Activated CD8-positive, alpha-beta memory T cell treated with anti-CD3 and anti-CD28 coated beads, Interleukin-2, amount 50 U/mL, for 48 hours (primary cell): ENCODE measurements around the gene SH3BP4.
"Not testable (repeated sequence)": the region's sequence is repeated elsewhere in the genome, so short reads cannot be mapped to it uniquely, and the experiment has no call there.

Source experiments
- DNase-seq: peaks from one replicate; pipeline ENCODE4 v3.0.0-alpha.2; 2020

SH3BP4 gene

GRCh38 chr2:235001237-235002133 lies 49.7 kb downstream of the SH3BP4 start:
- no peak for DNase-seq

GRCh38 chr2:235002198-235003095 lies 50.6 kb downstream of the SH3BP4 start:
- no peak for DNase-seq

- DNase-seq = no peak
These were observed 51.4 kb downstream of the SH3BP4 start for GRCh38 chr2:235003096-235003775.

GRCh38 chr2:235004329-235004903 lies 52.6 kb downstream of the SH3BP4 start:
- DNase-seq = no peak

- DNase-seq = no peak
These were observed 53.2 kb downstream of the SH3BP4 start for GRCh38 chr2:235005023-235005422.

- DNase-seq = no peak
These were observed 53.9 kb downstream of the SH3BP4 start for GRCh38 chr2:235005603-235006259.

DNA sequence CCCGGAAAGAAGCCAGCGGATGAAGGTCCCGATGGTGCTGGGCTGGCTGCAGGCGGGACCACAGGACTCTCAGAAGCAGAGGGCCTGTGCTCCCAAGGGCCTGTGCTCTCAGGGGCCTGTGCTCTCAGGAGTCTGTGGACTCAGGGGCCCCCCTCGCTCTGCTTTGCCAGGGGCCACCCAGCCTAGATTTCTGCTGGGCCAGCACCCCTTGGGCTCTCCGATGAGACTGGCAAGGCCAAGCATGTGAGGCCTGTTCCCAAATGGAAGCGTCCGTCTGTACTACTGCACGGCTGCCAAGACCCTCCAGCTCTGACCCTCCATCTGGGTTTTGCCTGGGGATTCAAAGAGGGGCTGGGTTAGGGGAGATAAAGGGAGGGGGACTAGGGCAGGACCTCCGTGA lies 54.6 kb downstream of the SH3BP4 start:
- DNase-seq = no peak

DNA sequence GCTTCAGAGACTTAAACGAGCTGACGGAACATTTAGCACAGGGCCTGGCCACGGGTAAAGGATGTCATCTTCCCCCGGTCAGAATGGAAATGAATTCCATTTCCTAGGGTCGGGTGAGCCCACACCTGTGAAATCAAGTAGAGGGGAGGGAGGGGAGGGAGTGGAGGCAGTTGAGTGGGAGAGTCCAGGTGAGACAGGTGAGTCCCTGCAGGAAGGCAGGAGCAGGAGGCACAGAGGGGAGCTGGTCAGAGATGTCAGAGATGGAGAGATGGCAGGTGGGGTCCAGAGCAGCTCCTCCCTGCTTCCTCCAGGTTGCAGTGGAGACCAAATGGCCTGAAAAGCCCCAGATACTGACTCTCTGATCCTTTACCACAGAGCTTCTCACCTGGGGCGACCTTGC lies 55.2 kb downstream of the SH3BP4 start:
- DNase-seq = no peak

DNA sequence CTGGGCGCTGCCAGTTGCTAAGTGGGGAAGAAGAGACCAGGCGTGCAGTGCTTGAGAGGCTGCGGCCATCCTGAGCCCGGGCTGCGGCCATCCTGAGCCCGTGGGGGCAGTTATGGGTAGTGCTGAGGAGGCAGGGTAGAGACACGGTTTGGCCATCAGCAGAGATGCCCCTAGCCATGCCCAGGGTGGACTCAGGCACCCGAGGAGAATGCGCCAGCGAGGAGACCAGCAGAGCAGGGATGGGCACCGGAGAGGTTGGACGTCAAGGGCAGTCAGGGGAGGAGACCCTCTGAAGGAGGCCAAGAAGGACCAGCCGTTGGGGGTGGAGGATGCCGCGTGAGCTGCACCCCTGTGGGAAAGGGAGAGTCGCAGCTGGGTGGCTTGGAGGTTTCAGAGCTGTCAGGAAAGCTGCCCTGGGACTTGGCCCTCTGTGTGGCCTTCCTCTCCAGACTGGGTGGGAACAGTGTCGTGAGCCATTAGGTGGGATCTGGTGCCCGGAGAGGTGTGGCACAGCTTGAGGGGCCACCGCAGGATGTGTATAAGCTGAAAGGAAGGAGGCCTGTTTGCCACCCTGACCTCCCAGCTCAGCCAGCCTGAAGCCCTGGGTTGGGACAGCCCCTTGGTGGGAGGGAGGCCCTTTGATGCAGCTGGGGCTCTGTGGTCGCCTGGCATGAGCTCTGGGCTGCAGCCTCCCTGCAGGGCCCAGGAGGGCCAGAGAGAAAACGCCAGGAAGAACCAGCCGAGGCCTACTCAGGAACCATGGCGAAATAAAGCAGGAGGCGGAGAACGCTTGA lies 56.0 kb downstream of the SH3BP4 start:
- DNase-seq = no peak

DNA sequence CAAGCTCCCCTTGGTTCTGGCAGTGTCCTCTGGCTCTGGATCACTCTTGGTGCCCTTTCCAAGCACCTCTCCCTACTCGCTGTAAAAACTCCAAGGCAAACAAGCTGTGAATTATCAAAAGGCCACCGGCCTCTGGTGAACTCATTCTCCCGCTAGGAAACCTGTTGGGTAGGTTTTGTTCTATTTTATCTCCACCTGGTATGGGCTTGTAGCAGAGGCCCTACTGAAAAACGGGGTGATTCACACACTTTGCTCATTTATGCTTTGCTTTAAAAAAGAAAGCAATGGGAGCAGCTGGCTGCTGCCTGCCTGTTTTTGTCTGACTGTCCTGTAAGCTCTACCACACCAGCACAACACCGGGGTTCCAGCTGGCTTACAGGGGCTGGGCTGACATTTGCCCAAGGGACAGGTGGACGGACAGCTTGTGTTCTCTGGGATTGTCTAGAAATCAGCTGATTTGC lies 56.8 kb downstream of the SH3BP4 start:
- no peak for DNase-seq

- DNase-seq = no peak
These were observed 57.3 kb downstream of the SH3BP4 start for GRCh38 chr2:235009081-235009480.

- no peak for DNase-seq
These were observed 58.4 kb downstream of the SH3BP4 start for GRCh38 chr2:235010117-235010714.

DNA sequence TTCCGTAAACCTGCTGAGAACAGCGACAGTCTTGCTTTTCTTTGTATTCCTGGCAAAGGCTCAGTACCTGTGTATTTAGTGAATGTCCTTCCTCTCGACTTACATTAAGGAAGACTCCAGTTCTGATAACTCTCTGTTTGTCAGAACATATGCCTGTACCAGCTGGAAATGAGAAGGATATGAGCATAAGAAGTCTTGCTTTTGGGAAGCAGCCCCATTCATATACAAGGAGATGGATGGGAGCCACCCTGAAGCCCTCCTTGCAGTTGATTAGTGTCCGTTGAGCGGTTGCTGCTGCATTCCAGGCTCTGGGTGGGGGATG lies 59.8 kb downstream of the SH3BP4 start:
- no peak for DNase-seq

GRCh38 chr2:235011929-235012631 lies 60.3 kb downstream of the SH3BP4 start:
- DNase-seq = no peak

DNA sequence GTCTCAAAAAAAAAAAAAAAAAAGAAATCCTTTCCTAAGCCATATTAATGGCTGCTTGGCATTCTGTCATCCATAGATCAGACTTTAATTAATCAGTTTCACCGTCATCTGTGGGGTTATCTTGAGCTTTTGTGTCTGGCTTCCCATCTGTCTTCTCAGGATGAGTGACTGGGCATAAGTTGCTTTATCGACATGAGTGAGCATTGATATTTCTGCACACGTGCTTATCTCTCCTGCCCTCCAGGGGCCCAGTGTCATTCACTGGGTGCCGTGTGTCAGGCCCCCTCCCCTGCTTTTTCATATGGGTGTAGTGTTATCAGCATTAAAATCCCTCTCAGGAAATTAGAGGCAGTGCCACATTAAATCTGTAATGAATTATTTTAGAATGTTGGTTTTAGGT lies 65.6 kb downstream of the SH3BP4 start:
- no peak for DNase-seq

DNA sequence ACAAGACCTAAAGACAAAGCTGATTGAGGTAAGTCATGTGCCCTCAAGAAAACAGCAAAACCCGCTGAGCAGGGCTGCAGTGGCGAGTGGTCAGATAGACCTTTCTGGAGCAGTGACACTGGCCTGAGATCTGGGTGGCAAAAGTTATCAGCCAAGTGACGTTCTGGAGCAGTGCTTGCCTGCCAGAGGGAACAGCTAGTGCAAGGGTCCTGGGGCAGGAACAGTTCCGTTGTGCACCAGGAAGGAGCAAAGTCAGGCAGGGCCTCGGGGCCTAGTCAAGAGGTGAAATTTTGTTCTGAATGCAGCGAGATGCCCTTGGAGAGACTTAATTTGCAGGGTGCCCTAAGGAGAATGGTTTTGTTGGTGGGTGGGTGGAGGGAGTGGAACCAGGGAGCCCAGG lies 67.0 kb downstream of the SH3BP4 start:
- DNase-seq = no peak

DNA sequence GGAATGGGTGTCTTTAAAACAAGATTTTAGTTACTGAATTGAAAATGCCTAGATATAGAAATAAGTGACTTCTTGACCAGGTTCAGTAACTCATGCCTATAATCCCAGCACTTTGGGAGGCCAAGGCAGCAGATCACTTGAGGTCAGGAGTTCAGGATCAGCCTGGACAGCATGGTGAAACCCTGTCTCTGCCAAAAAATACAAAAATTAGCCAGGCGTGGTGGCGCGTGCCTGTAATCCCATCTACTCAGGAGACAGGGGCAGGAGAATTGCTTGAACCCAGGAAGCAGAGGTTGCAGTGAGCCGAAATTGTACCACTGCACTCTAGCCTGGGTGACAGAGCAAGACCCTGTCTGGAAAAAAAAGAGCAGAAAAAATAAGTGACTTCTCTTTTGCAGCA lies 68.3 kb downstream of the SH3BP4 start:
- not testable (repeated sequence) for DNase-seq

- DNase-seq = no peak
These were observed 69.9 kb downstream of the SH3BP4 start for GRCh38 chr2:235021752-235022151.

DNA sequence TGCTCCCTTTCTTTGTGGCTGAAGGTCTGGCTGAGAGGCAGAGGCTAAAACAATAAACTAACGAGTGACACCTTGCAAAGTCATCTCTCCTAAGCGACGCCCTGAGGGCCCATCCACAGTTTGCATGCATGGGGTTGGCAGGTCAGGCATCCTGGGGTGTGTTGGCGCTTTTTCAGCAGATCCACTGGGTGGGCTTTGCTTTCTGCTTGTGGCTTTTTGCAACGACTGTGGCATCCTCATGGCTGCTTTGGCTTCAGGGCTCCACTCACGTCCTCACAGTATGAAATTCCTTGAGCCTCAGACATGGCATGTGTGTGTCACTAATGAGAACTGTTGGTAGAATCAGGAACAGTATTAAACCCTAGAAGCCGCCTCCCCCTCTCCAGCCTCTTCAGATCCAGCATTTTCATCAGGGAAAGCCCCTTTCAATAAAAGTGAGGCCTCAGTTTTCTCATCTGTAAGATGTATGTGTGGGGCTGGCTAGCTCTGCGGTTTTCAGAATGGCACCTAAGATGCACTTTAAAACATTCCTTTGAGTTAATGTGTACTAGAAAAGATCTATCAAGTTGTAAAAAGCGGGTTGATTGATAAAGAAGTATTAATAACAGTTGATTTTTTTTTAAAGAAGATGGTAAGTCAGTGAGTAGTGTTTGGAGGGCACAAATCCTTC lies 72.5 kb downstream of the SH3BP4 start:
- DNase-seq = no peak
